ENCODE data around the gene FCAMR.

GRCh38 chr1:207004931-207005830 is 34.9 kb upstream of the FCAMR start:
- TF ChIP-seq CTCF (IDR thresholded peaks at IDR 0.05 in 4 of 5, conservative IDR thresholded peaks at IDR 0.05 in 1 of 5) (peak in 3 of 5 experiments; percentile 13 to 47 (median 28)), POLR2A (IDR thresholded peaks at IDR 0.05) (no peak)

Data from gastrocnemius medialis (tissue), 4 donors.